SJCRH30 (cell line): ENCODE measurements around the gene VWA7. TPM values are rescaled to one million over a fixed set of nuclear protein-coding genes. Genes with fewer than 3 reads are reported as not detected.

Experiments used
- DNase-seq, 2 experiments: peaks; one replicate each; pipeline ENCODE4 v3.0.0-alpha.2; 2015 to 2020
- H3K27ac ChIP-seq: fragments of 250-450 bp; sonication (Bioruptor Pico); 2 replicates; pipeline ENCODE4 v1.5.1; 2020; ENCODE audit warnings: mild to moderate bottlenecking, moderate library complexity
- H3K27me3 ChIP-seq: fragments of 250-450 bp; sonication (Bioruptor Pico); 2 replicates; pipeline ENCODE4 v1.5.1; 2020; ENCODE audit warnings: mild to moderate bottlenecking, moderate library complexity
- H3K36me3 ChIP-seq: fragments of 250-450 bp; sonication (Bioruptor Pico); 2 replicates; pipeline ENCODE4 v1.5.1; 2020; ENCODE audit warnings: mild to moderate bottlenecking, moderate library complexity
- H3K4me1 ChIP-seq: fragments of 250-450 bp; sonication (Bioruptor Pico); 2 replicates; pipeline ENCODE4 v1.5.1; 2020; ENCODE audit warnings: mild to moderate bottlenecking, moderate library complexity
- H3K4me3 ChIP-seq: fragments of 250-450 bp; sonication (Bioruptor Pico); 2 replicates; pipeline ENCODE4 v1.5.1; 2020; ENCODE audit warnings: mild to moderate bottlenecking, moderate library complexity
- H3K9me3 ChIP-seq: fragments of 250-450 bp; sonication (Bioruptor Pico); replicated peaks from 2 replicates; pipeline ENCODE4 v1.5.1; 2020; ENCODE audit warnings: mild to moderate bottlenecking, moderate library complexity
- total RNA-seq: library from RNA; depleted of rRNA; stranded (reverse); fragments of >200 nt; shearing (Covaris generic); gene quantifications from 2 replicates; pipeline ENCODE4 v1.2.3, GENCODE V29; 2014

VWA7 gene
- total RNA-seq, 1 experiment from 2014 or later: 0.34 TPM

- Histone ChIP-seq H3K27me3 (no peaks in the 10 kb centered on the region), H3K4me3 (no peak overlapping the region), H3K36me3 (peaks cover 10% of the 10 kb centered on the region), H3K4me1 (peaks cover 3% of the 10 kb centered on the region; the same call in 1 of the 2 replicates), H3K9me3 (no peaks in the 10 kb centered on the region), H3K27ac (no peak overlapping the region)
- no peak for DNase-seq
These were observed 1.3 kb downstream of the VWA7 start for GRCh38 chr6:31775633-31776484.

GRCh38 chr6:31775184-31775583, 1.9 kb downstream of the VWA7 start:
- Histone ChIP-seq H3K36me3 (peaks cover 3% of the 10 kb centered on the region), H3K4me1 (peaks cover 3% of the 10 kb centered on the region; the same call in 1 of the 2 replicates), H3K4me3 (no peak overlapping the region), H3K27me3 (no peaks in the 10 kb centered on the region), H3K9me3 (no peaks in the 10 kb centered on the region), H3K27ac (no peak overlapping the region)
- DNase-seq: no peak

- H3K4me3 ChIP-seq: no peak overlapping the region
- H3K36me3 ChIP-seq: no peaks in the 10 kb centered on the region
- H3K4me1 ChIP-seq: peaks cover 2% of the 10 kb centered on the region; the same call in 1 of the 2 replicates
- H3K9me3 ChIP-seq: no peaks in the 10 kb centered on the region
- no peak for DNase-seq
- H3K27me3 ChIP-seq: no peaks in the 10 kb centered on the region
- H3K27ac ChIP-seq: no peak overlapping the region
These were observed 5.2 kb downstream of the VWA7 start for GRCh38 chr6:31771992-31772358.

GRCh38 chr6:31770860-31771259, 6.3 kb downstream of the VWA7 start:
- DNase-seq: no peak
- no peak overlapping the region for H3K27ac ChIP-seq
- no peaks in the 10 kb centered on the region for H3K27me3 ChIP-seq
- H3K4me1 ChIP-seq: no peaks in the 10 kb centered on the region
- H3K9me3 ChIP-seq: no peaks in the 10 kb centered on the region
- no peak overlapping the region for H3K4me3 ChIP-seq
- H3K36me3 ChIP-seq: no peaks in the 10 kb centered on the region

- Histone ChIP-seq H3K4me1 (no peaks in the 10 kb centered on the region), H3K27me3 (no peaks in the 10 kb centered on the region), H3K36me3 (no peaks in the 10 kb centered on the region), H3K9me3 (no peaks in the 10 kb centered on the region), H3K4me3 (no peak overlapping the region), H3K27ac (no peak overlapping the region)
- DNase-seq: peak; percentile 68 to 80
These were observed 7.3 kb downstream of the VWA7 start for GRCh38 chr6:31769684-31770371.

GRCh38 chr6:31768363-31769257, 8.5 kb downstream of the VWA7 start:
- no peak for DNase-seq
- Histone ChIP-seq H3K4me1 (no peaks in the 10 kb centered on the region), H3K4me3 (no peak overlapping the region), H3K9me3 (no peaks in the 10 kb centered on the region), H3K36me3 (no peaks in the 10 kb centered on the region), H3K27me3 (no peaks in the 10 kb centered on the region), H3K27ac (no peak overlapping the region)

- Histone ChIP-seq H3K4me1 (peaks cover 4% of the 10 kb centered on the region; the same call in 1 of the 2 replicates), H3K9me3 (no peaks in the 10 kb centered on the region), H3K27ac (no peak overlapping the region), H3K36me3 (no peaks in the 10 kb centered on the region), H3K4me3 (no peak overlapping the region), H3K27me3 (no peaks in the 10 kb centered on the region)
- DNase-seq: no peak
These were observed 10.0 kb downstream of the VWA7 start for GRCh38 chr6:31767096-31767645.

- Histone ChIP-seq H3K9me3 (no peaks in the 10 kb centered on the region), H3K36me3 (no peaks in the 10 kb centered on the region), H3K27me3 (no peaks in the 10 kb centered on the region), H3K4me1 (peaks cover 4% of the 10 kb centered on the region; the same call in 1 of the 2 replicates), H3K27ac (no peak overlapping the region), H3K4me3 (no peak overlapping the region)
- no peak for DNase-seq
These were observed 11.0 kb downstream of the VWA7 start for GRCh38 chr6:31765910-31766794.

- H3K4me3 ChIP-seq: no peak overlapping the region
- no peak overlapping the region for H3K27ac ChIP-seq
- no peaks in the 10 kb centered on the region for H3K9me3 ChIP-seq
- H3K36me3 ChIP-seq: no peaks in the 10 kb centered on the region
- DNase-seq: no peak
- H3K4me1 ChIP-seq: peaks cover 4% of the 10 kb centered on the region; the same call in 1 of the 2 replicates
- no peaks in the 10 kb centered on the region for H3K27me3 ChIP-seq
These were observed 11.6 kb downstream of the VWA7 start for GRCh38 chr6:31765559-31765909.

- no peak for DNase-seq
- no peak overlapping the region for H3K27ac ChIP-seq
- H3K4me3 ChIP-seq: no peak overlapping the region
- H3K27me3 ChIP-seq: no peaks in the 10 kb centered on the region
- H3K9me3 ChIP-seq: no peaks in the 10 kb centered on the region
- H3K36me3 ChIP-seq: no peaks in the 10 kb centered on the region
- peaks cover 4% of the 10 kb centered on the region; the same call in 1 of the 2 replicates for H3K4me1 ChIP-seq
These were observed 12.9 kb downstream of the VWA7 start for GRCh38 chr6:31764198-31764597.

GRCh38 chr6:31763619-31763940, 13.5 kb downstream of the VWA7 start:
- H3K4me1 ChIP-seq: peaks cover 4% of the 10 kb centered on the region; the same call in 1 of the 2 replicates
- no peaks in the 10 kb centered on the region for H3K9me3 ChIP-seq
- no peaks in the 10 kb centered on the region for H3K27me3 ChIP-seq
- no peak overlapping the region for H3K4me3 ChIP-seq
- H3K36me3 ChIP-seq: no peaks in the 10 kb centered on the region
- DNase-seq: peak; percentile 41 to 46
- H3K27ac ChIP-seq: peak overlapping the region; percentile 26; the same call in 1 of the 2 replicates

GRCh38 chr6:31762878-31763618, 14.1 kb downstream of the VWA7 start:
- peak overlapping the region; percentile 26; the same call in 1 of the 2 replicates for H3K27ac ChIP-seq
- H3K36me3 ChIP-seq: no peaks in the 10 kb centered on the region
- peak in 1 of 2 experiments; percentile 17 for DNase-seq
- H3K27me3 ChIP-seq: no peaks in the 10 kb centered on the region
- peaks cover 4% of the 10 kb centered on the region; the same call in 1 of the 2 replicates for H3K4me1 ChIP-seq
- H3K9me3 ChIP-seq: no peaks in the 10 kb centered on the region
- no peak overlapping the region for H3K4me3 ChIP-seq

- Histone ChIP-seq H3K36me3 (no peaks in the 10 kb centered on the region), H3K27ac (peak within 1 kb of the TSS; percentile 26; the same call in 1 of the 2 replicates), H3K4me1 (peaks cover 4% of the 10 kb centered on the region; the same call in 1 of the 2 replicates), H3K27me3 (no peaks in the 10 kb centered on the region), H3K4me3 (no peak within 1 kb of the TSS), H3K9me3 (no peaks in the 10 kb centered on the region)
- DNase-seq: no peak
These were observed 14.8 kb downstream of the VWA7 start, which contains the start of gene SAPCD1 for GRCh38 chr6:31762356-31762755. Gene SAPCD1, plus strand, starts transcription at chr6:31762656. Its CDS starts 399 bp downstream, at chr6:31763055.
